IMR-90 (cell line): ENCODE data around the gene NETO2. TPM values are rescaled to one million over a fixed set of nuclear protein-coding genes. Genes with fewer than 3 reads are reported as not detected.
A peak's percentile ranks its signal among the peaks of the same experiment; 100 is the strongest.

Source experiments
- ELK1 ChIP-seq: fragments of 150-350 bp; IDR thresholded peaks from 2 replicates; pipeline ENCODE4 v1.6.1; 2016; ENCODE audit warnings: low read depth, mild to moderate bottlenecking, low read length, moderate library complexity, borderline replicate concordance
- RAD21 ChIP-seq: IDR thresholded peaks from 2 replicates; pipeline ENCODE4 v1.6.1; 2012; ENCODE audit warnings: low read length, improper control_type of control experiment
- polyA plus RNA-seq, 3 experiments: library from polyadenylated mRNA; depleted of rRNA; stranded (reverse); fragments of >200 nt; gene quantifications; 2 replicates each; pipeline ENCODE4 v1.2.3, GENCODE V29; 2012; ENCODE audit warnings: low replicate concordance in 1 of 3
- total RNA-seq: library from RNA; depleted of rRNA; stranded (reverse); fragments of >200 nt; gene quantifications from 2 replicates; pipeline ENCODE4 v1.2.3, GENCODE V29; 2012
- TF ChIP-seq, protein P1 (sequence below): fragments of 150-350 bp; IDR thresholded peaks from 2 replicates; pipeline ENCODE4 v1.6.1; 2017; ENCODE audit warnings: mild to moderate bottlenecking, antibody characterized with exemption, low read length, low read depth

Gene NETO2
- total and polyA plus RNA-seq, 2 of the 4 experiments (the other 2 are of a cell fraction): 38.5 to 39.3 TPM

GRCh38 chr16:47143677-47144558 is at the start of gene NETO2 (continued):
- TF ChIP-seq, protein P1, sequence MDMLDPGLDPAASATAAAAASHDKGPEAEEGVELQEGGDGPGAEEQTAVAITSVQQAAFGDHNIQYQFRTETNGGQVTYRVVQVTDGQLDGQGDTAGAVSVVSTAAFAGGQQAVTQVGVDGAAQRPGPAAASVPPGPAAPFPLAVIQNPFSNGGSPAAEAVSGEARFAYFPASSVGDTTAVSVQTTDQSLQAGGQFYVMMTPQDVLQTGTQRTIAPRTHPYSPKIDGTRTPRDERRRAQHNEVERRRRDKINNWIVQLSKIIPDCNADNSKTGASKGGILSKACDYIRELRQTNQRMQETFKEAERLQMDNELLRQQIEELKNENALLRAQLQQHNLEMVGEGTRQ: no peak
- TF ChIP-seq RAD21: peak; percentile 65
- no peak for TF ChIP-seq ELK1
